ENCODE results near the gene DACT3. TPM values are rescaled to one million over a fixed set of nuclear protein-coding genes. Genes with fewer than 3 reads are reported as not detected.

DACT3 gene
- total and polyA plus RNA-seq, 2 of the 4 experiments (the other 2 are of a cell fraction), result 1.6 to 4.9 TPM

GRCh38 chr19:46618670-46619231 lies 42.2 kb downstream of the DACT3 start:
- Histone ChIP-seq H3K4me3 (ENCODE audit: insufficient read depth, low read depth, low read length) (no peak overlapping the region), H3K27ac (ENCODE audit: insufficient read depth, low read length) (no peak overlapping the region)
- CTCF ChIA-PET, result no interaction called here

More at GRCh38 chr19:46618670-46619231, 42.2 kb downstream of the DACT3 start:
- H3K36me3 ChIP-seq (ENCODE audit: control insufficient read depth, insufficient read depth, low read length), result no peaks in the 10 kb centered on the region
- no peak overlapping the region for H3K9ac ChIP-seq (ENCODE audit: low read depth, low read length)
- peaks cover 28% of the 10 kb centered on the region for H3K4me1 ChIP-seq (ENCODE audit: control insufficient read depth, insufficient read depth, low read length)
- DNase-seq, result peak; percentile 37
- no peak overlapping the region for H3K56ac ChIP-seq (ENCODE audit: extremely low read depth, insufficient read depth, low read length)
- 82% methylated on average over 6 of the region's 9 CpGs; no CpG with 5 or more reads in 1 of the 2 experiments for WGBS, 2 experiments (ENCODE audit: extremely low coverage in 2 of 2, insufficient read length in 1 of 2)
- H3K27me3 ChIP-seq (ENCODE audit: control insufficient read depth, insufficient read depth, low read length), result no peaks in the 10 kb centered on the region
- no TSS peak for BruUV-seq (replicated peaks)
- dilution Hi-C loops (cut with HindIII; ENCODE audit: low sequenced_read_pairs, unreplicated experiment) (no loop called here), intact Hi-C loops (cut with micrococcal nuclease) (loop anchor here (10.0 kb wide), 1 partner anchor 126 kb away; the partner anchor contains the start of genes FKRP and STRN4), in situ Hi-C loops (cut with MboI; ENCODE audit: low sequenced_read_pairs) (no loop called here)
- peak; percentile 35; the same call in 1 of the 2 replicates for TF ChIP-seq CEBPB (IDR thresholded peaks at IDR 0.05; ENCODE audit: low read depth, low read length)
- no peak for TF ChIP-seq ELK1 (IDR thresholded peaks at IDR 0.05; ENCODE audit: borderline replicate concordance, low read depth, low read length)
- peaks cover 14% of the 10 kb centered on the region for H4K20me1 ChIP-seq (ENCODE audit: insufficient read depth, low read length)
- H3K9me1 ChIP-seq (ENCODE audit: insufficient read depth, low read length), result peaks cover 15% of the 10 kb centered on the region
- peaks cover 0 to 13% of the 10 kb centered on the region in 2 experiments; a peak in 1 of 4 replicates for H3K79me1 ChIP-seq (ENCODE audit: low read depth in 1 of 2, low read length in 2 of 2)
- no peak overlapping the region; the same call in 2 of the 3 replicates for H2BK15ac ChIP-seq (ENCODE audit: low read depth, low read length)
- no peaks in the 10 kb centered on the region for H3K9me3 ChIP-seq (ENCODE audit: control insufficient read depth, insufficient read depth, low read length)
- H4K5ac ChIP-seq (ENCODE audit: low read depth, low read length), result no peak overlapping the region
- no peak overlapping the region for H3K4ac ChIP-seq (ENCODE audit: low read depth, low read length)
- no peak overlapping the region for H2BK120ac ChIP-seq (ENCODE audit: low read depth, low read length)
- no peak overlapping the region for H3K14ac ChIP-seq (replicated peaks; ENCODE audit: low read depth, low read length)
- H2AK9ac ChIP-seq (replicated peaks; ENCODE audit: low read depth, low read length, poor library complexity), result no peak overlapping the region
- no peak overlapping the region for H2AK5ac ChIP-seq (ENCODE audit: low read depth, low read length)
- POLR2A ChIA-PET (ENCODE audit: unreplicated experiment), result no interaction called here
- ATAC-seq (ENCODE audit: low read depth), result no peak
- H3K18ac ChIP-seq (ENCODE audit: low read depth, low read length), result no peak overlapping the region
- H4K8ac ChIP-seq (ENCODE audit: low read depth in 2 of 2, low read length in 2 of 2), result no peak overlapping the region
- no peak overlapping the region for H2AFZ ChIP-seq (replicated peaks; ENCODE audit: low read length, poor library complexity)
- no peak overlapping the region for H2BK20ac ChIP-seq (ENCODE audit: low read depth, low read length)
- H3K4me2 ChIP-seq (ENCODE audit: low read depth, low read length), result no peak overlapping the region
- H2BK5ac ChIP-seq (ENCODE audit: low read depth, low read length, poor library complexity, severe bottlenecking), result no peak overlapping the region
- H4K91ac ChIP-seq (ENCODE audit: insufficient read depth, low read depth, low read length), result no peak overlapping the region
- no peak overlapping the region for H3K23ac ChIP-seq (ENCODE audit: low read depth, low read length)
